ENCODE results near the gene P2RY6.
"Not testable (repeated sequence)": the region's sequence is repeated elsewhere in the genome, so short reads cannot be mapped to it uniquely, and the experiment has no call there.

P2RY6 gene

DNA sequence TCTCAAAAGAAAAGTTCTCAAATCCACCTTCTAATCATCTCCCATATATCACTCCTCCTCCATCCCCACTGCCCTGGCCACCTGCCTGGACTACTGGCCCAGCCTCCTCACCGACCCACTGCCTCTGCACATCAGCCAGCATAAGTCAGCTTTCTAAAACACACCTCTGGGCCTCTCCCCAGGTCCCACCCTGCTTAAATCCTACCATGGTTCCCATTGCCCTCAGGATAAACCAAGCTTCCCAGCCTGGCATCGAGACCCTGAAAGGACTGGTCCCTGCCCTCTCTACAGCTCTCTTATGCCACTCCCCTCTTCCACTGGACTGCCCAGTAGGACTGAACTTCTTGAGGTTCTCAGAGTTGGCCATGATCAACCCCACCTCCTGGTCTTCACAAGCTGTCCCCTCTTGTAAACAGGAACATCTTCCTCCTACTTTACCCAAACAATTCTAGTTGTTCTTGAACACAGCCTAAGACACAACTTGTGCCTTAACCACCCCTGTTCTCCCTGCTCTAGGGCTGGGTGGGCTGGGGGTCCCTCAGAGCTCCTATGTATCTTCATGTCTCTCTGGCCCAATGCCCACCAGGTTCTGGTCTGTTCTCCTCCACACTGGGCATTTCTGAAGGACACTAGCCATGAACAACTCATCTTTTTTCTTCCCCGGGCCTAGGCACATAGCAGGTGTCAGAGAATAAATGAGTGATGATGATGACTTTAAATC is 12.6 kb upstream of the P2RY6 start:
- DNase-seq (ENCODE audit: low spot score) (no peak), FAIRE-seq (no peak)

GRCh38 chr11:73260127-73260457 is 12.0 kb upstream of the P2RY6 start:
- FAIRE-seq (no peak), DNase-seq (ENCODE audit: low spot score) (no peak)

DNA sequence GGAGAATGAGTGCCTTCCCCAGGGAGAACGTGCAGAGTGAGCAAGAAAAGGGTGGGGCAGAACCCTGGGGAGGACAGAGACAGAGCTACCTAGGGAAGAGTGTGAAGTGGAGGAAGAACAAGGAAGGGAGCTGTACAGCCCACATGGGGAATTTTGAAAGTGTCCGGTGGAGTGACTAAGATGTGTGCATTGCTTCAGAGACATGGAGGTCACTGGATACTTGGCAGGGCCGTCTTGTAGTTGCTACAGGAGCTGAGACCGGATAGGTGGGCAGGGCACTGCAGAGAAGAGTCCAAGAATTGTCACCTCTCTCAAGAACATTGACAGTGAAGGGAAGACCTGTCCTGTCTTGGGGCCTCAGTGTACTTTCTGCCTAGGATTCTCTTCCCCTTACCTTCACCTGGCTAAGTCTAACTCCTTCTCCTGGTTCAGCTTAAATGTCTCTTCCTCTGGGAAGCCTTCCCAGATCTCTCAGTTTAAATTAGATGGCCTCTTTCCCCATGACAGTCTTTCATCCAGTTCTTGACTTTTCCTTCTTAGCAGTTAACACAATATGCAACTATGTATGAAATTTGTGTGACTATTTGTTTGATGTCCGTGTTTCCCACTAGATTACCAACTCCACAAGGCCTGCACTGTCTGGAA is 9.2 kb upstream of the P2RY6 start:
- FAIRE-seq (no peak), DNase-seq (ENCODE audit: low spot score) (no peak)

DNA sequence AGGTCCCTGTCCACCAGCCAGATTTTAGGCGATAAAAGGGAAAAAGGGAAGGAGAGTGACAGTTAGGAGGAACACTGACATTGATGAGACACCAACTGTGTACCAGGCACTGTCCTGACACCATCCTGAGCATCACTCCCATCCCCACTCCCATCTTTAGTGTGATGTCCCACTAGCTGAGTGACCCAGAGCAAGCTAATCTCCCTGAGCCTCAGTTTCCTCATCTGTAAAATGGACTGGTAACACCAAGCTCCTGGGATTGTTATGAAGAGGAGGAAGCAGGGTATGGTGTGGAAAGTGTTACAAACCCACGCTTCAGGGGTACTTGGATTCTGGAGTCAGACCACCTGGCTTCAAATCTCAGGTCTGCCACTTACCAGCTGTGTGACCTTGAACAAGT is 8.5 kb upstream of the P2RY6 start:
- no peak for FAIRE-seq
- no peak for DNase-seq (ENCODE audit: low spot score)

GRCh38 chr11:73265278-73265810 is 6.8 kb upstream of the P2RY6 start:
- no peak for DNase-seq (ENCODE audit: low spot score)
- no peak for FAIRE-seq

DNA sequence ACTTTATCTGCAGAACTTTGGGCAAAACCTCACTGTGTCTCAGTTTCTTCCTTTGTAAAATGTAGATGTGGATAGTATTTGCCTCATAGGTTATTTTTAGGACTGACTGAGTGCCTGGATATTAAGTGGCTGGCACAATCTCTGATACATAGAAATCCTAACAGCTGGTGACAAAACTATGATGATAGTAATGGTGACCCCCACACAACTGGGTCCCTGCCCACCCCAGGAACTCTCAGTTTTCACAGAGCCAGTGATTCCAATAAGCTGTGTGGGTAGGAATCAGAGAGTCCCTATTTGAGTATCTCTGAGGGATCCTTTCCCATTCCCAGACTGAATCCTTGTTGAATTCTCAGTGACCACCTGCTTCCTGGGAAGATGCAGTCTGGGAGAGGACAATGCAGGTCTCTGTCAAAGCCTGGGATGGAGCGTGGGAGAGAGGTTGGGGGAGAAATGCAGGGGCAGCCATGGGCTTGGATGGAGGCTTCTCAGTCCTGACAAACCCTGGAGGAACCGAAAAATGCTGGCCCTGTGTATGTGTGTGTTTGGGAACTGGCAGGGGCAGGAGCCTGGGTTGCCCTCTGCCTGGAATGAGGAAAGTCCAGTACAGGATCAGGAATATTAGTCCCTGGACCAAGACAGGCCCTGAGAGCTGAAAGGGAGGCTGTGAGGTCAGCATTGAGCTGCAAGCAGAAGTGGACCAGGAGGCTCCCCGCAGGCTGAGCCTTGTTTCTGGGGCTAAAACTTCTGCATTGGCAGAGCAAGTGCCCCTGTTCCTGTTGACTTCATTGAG is 6.1 kb upstream of the P2RY6 start:
- FAIRE-seq (no peak), DNase-seq (ENCODE audit: low spot score) (no peak)

DNA sequence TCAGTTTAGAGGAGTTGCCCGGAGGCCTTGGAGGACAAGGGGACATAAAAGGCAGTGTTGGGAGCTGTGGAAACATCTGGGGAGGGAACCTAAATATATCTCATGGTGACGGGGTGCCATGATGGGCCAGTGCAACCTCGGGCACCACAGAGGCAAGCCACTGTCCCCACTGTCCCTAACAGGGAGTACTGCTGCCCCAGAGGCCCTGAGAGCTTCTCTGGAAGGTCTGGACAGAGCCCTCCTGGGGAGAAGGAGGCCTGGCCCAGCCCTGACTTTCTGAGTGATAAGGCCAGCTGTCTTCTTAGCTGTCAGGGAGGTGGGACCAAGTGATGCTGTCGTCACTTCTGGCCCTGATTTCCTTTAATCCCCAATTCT is 5.5 kb upstream of the P2RY6 start:
- FAIRE-seq = no peak
- DNase-seq (ENCODE audit: low spot score) = no peak

GRCh38 chr11:73267122-73267846 is 4.9 kb upstream of the P2RY6 start:
- no peak for FAIRE-seq
- no peak for DNase-seq (ENCODE audit: low spot score)

DNA sequence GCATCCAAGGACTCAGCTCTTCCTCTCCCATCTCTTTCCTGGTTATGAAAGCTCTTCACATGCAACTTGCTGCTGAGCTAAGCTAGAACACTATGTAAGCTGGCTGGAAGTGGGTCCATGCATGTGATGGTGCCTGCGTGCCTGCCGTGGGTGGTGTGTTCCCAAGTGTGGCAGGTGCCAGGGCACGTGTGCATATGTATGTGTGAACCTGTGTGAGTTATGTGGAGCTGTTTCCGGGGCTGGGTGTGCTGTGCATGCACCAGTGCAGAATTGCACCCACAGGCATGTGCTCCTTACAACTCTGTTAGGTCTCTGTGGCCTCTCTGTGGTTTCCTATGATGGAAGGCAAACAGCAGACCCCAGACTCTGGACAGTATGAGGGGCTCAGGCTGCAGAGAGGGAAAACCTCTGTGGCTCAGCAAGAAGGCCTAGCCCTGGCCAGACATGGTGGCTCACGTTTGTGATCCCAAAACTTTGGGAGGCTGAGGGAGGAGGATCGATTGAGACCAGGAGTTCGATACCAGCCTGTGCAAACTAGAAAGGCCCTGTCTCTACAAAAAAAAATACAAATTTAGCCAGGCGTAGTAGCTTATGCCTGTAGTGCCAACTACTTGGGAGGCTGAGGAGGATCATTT is 4.1 kb upstream of the P2RY6 start:
- DNase-seq (ENCODE audit: low spot score) (no peak), FAIRE-seq (no peak)

DNA sequence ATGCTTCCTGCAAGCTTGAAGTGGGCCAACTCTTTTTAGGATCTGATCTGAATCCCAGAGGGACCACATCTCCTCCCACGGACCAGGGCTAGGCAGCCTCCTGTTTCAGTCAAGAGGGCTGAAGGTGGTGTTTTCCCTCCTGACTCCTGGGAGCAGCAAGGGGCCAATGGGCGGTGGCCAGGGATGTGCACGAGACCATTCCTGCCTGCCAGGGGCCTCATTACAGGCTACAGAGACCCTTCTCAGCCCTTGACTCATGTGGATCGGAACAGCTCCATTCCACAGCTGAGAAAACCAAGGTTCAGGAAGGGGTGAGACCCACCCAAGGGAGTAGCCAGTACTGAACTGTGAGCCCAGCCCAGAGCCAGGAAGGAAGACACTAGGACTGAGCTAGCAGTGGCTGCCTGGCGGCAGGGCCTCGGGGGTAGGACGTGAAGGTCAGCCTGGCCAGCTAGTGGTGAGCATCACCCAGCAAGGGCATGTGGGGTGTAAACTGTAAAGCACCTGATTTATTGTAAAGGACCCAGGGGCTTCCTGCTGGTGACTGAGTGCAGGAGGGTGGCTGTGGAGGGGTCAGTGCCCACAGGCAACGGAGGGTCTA is 3.4 kb upstream of the P2RY6 start:
- DNase-seq (ENCODE audit: low spot score) (no peak), FAIRE-seq (no peak)

- DNase-seq (ENCODE audit: low spot score) (no peak), FAIRE-seq (no peak)
Measured at GRCh38 chr11:73269459-73270015, 2.6 kb upstream of the P2RY6 start.

DNA sequence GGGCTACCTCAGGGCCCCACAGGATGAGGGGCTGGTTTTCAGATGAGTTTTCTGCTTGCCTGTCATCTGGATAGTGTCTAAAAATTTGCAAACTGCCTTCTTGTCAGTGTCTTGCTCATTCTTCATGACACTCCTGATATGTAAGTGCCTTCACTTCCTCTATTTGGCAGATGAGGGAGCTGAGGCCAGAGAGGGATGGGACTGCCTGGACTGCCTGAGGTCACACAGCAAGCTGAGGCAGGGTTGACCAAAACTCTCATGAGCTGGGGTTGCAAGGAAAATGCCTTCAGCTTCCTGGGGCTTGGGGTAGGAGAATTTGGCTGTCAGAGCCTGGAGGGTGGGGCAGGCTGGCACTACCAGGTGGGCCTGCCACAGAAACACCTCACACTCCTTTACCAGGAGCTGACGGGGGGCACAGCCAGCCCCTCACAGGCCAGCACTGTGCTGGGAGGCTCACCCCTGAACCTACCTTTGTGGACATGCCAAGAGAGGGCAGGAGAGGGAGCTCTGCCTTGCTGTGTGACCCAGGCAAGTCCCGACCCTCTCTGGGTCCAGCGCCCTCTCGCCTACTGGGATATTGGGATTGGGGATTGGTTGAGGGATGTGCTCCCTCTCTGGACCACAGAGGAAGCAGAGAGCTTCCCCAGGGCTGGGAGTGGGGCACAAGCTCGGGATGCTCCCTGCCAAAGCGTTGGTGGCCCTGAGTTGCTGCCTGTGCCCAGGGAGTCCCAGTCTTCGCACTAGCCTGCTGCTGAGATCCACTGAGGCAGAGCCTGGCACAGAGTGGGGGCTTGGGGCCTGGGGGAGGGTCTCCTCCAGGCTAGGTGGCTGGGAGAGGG is 1.9 kb upstream of the P2RY6 start:
- FAIRE-seq = no peak

GRCh38 chr11:73270855-73271477 is 1.2 kb upstream of the P2RY6 start:
- DNase-seq (ENCODE audit: low spot score) (no peak), FAIRE-seq (no peak)

More for the DNA sequence above, 1.9 kb upstream of the P2RY6 start:
- no peak for DNase-seq (ENCODE audit: low spot score)

DNA sequence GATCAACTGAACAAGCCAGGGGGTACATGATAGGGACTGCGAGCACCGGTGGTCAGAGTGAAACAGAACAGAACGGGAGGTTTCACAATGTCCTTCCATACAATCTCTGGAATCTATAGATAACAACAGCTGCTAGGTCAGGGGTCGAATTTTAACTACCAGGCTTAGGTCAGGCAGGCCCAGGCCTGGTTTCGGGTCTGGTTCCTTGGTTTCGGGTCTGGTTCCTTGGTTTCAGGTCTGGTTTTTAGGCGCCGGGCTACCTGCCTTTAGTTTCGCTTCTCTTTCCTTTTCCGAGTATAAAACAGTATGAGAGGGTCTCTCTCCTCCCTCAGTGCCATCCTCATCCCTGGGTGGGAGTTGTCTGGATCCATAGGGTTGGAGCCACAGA is 666 bp upstream of the P2RY6 start:
- DNase-seq (ENCODE audit: low spot score); FAIRE-seq: not testable (repeated sequence)

GRCh38 chr11:73272680-73273038 is 521 bp downstream of the P2RY6 start:
- DNase-seq (ENCODE audit: low spot score) = no peak
- no peak for FAIRE-seq

GRCh38 chr11:73273222-73273895 is 1.2 kb downstream of the P2RY6 start:
- DNase-seq (ENCODE audit: low spot score) = no peak
- no peak for FAIRE-seq

- not testable (repeated sequence) for DNase-seq (ENCODE audit: low spot score); FAIRE-seq
Measured at GRCh38 chr11:73274191-73274590, 2.1 kb downstream of the P2RY6 start.

DNA sequence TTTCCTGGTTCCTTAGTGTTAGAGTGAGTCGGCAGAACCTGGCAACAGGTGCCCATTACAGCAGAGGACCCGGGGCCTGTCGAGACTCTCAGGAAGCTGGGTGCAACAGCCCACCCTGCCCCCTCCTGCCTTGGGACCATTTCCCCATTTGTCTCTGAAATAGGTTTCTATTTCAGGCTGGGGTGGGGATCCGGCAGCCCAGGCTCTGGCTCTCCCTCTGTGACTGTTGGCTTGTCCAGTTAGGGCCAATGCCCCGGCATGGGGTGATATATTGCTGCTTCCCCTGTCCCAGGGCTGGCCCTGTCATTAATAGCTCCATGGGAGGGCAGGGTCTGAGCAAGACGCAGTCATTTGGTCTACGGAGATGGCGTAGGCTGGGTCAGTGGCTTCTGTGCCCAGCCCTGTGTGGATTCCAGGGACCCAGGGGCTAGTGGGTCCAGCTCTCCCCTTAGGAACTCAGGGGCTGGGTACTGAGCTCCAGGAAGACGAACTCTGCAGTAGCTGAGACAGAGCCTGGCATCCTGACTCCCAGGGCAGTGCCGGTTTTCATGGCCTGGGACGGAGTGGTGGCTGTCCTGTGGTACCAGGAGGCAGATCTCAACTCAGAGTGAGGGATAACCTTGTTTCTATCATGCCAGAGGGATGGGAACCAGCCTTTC is 2.7 kb downstream of the P2RY6 start:
- DNase-seq (ENCODE audit: low spot score) (no peak), FAIRE-seq (no peak)

All from urothelium cell line (cell line).